Hepatocyte (in vitro differentiated cells): ENCODE data around the gene LRRC71. TPM values are rescaled to one million over a fixed set of nuclear protein-coding genes. Genes with fewer than 3 reads are reported as not detected.

Source experiments
- DNase-seq: peaks from one replicate; pipeline ENCODE4 v3.0.0-alpha.2; 2016; ENCODE audit warnings: low spot score
- H2AFZ ChIP-seq: fragments of 200-600 bp; sonication (generic); 2 replicates; pipeline ENCODE4 v1.6.0; 2016; ENCODE audit warnings: antibody characterized with exemption, mild to moderate bottlenecking
- H3K27ac ChIP-seq: fragments of 200-600 bp; sonication (generic); 2 replicates; pipeline ENCODE4 v1.5.1; 2016; ENCODE audit warnings: mild to moderate bottlenecking
- H3K27me3 ChIP-seq: fragments of 200-600 bp; sonication (generic); 2 replicates; pipeline ENCODE4 v1.6.1; 2016
- H3K36me3 ChIP-seq: fragments of 200-600 bp; sonication (generic); replicated peaks from 2 replicates; pipeline ENCODE4 v1.5.1; 2016; ENCODE audit warnings: low read depth; ENCODE audit not compliant: insufficient read depth
- H3K4me1 ChIP-seq: fragments of 200-600 bp; sonication (generic); 2 replicates; pipeline ENCODE4 v1.5.1; 2016; ENCODE audit warnings: mild to moderate bottlenecking, moderate library complexity; ENCODE audit not compliant: insufficient read depth
- H3K4me2 ChIP-seq: fragments of 200-600 bp; sonication (generic); 2 replicates; pipeline ENCODE4 v1.6.0; 2016
- H3K4me3 ChIP-seq: fragments of 200-600 bp; sonication (generic); 2 replicates; pipeline ENCODE4 v1.5.1; 2016; ENCODE audit warnings: mild to moderate bottlenecking
- H3K79me2 ChIP-seq: fragments of 200-600 bp; sonication (generic); 2 replicates; pipeline ENCODE4 v1.6.0; 2017; ENCODE audit warnings: mild to moderate bottlenecking
- H3K9me2 ChIP-seq: fragments of 200-600 bp; sonication (generic); replicated peaks from 2 replicates; pipeline ENCODE4 v1.6.0; 2017; ENCODE audit warnings: mild to moderate bottlenecking; ENCODE audit not compliant: insufficient read depth
- H3K9me3 ChIP-seq: fragments of 200-600 bp; sonication (generic); 2 replicates; pipeline ENCODE4 v1.5.1; 2016; ENCODE audit warnings: low read depth, mild to moderate bottlenecking
- H4K20me1 ChIP-seq: fragments of 200-600 bp; sonication (generic); 2 replicates; pipeline ENCODE4 v1.6.0; 2016; ENCODE audit warnings: mild to moderate bottlenecking; ENCODE audit not compliant: insufficient read depth, poor library complexity, severe bottlenecking
- EZH2 ChIP-seq: fragments of 200-600 bp; sonication (generic); IDR thresholded peaks from 2 replicates; pipeline ENCODE4 v1.6.1; 2016; ENCODE audit warnings: antibody characterized with exemption, mild to moderate bottlenecking, borderline replicate concordance
- EZH2phosphoT487 ChIP-seq: fragments of 200-600 bp; sonication (generic); IDR thresholded peaks from one replicate; pipeline ENCODE4 v1.6.1; 2018; ENCODE audit warnings: antibody characterized with exemption, mild to moderate bottlenecking, low read depth, moderate library complexity; ENCODE audit not compliant: unreplicated experiment, severe bottlenecking
- WGBS: methylation state at CpG from one replicate; pipeline ENCODE4 v1.1.6; 2016; ENCODE audit warnings: low lambda C conversion rate; ENCODE audit errors: missing lambda C conversion rate; 5-methylcytosine and 5-hydroxymethylcytosine counted together
- polyA plus RNA-seq: library from polyadenylated mRNA; unstranded; fragments of >200 nt; fragmentation: Nextera tagmentation; extraction: Ambion mirVana; gene quantifications from 2 replicates; pipeline ENCODE4 v1.2.1, GENCODE V29; 2016
- total RNA-seq: library from RNA; depleted of rRNA; stranded (reverse); fragments of >200 nt; gene quantifications from 2 replicates; pipeline ENCODE4 v1.2.3, GENCODE V29; 2014
- TF ChIP-seq, protein P1 (sequence below): fragments of 200-600 bp; sonication (generic); IDR thresholded peaks from 2 replicates; pipeline ENCODE4 v1.5.1; 2016; ENCODE audit warnings: antibody characterized with exemption, mild to moderate bottlenecking; ENCODE audit not compliant: poor library complexity

LRRC71 gene
- total and polyA plus RNA-seq, 2 experiments from 2014 or later = not detected

DNA sequence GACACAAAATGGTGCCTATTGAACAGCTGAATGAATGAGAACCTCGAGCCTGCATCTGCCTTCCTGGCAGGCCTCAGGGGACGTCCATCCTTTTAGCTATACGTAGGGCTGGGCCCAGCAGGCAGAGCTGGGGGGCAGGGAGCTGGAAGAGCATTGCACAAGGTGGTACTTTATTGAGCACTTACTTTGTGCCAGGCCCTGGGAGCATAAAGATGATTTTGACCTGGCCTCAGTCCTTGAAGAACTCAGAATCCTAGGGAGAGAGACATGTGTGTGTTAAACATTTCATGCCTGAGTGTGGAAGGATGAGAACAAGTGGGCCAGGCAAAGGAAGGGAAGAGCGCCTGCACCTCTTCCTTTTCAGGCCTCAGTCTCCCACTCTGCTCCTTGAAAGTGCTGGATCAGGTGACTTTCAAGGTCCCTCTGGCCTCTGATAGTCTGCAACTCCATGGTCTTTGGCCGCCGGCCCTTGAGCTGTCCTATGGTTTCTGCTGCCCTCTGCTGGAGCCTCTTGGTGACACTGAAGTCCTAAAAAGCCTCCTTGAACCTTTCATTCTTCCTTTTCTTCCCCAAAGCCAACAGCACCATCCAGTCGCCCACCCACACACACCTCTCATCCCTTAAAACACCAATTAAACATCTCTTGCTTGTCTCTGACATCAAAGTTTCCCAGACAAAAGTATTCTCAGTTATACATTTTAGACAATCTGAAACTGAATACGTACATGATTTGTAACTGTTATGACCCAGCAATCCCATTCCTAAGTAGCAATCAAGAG, 30.4 kb upstream of the LRRC71 start:
- Histone ChIP-seq H3K4me3 (no peak overlapping the region), H3K27ac (no peak overlapping the region), H3K27me3 (peaks cover 40% of the 10 kb centered on the region), H3K9me2 (no peaks in the 10 kb centered on the region), H2AFZ (no peak overlapping the region), H3K9me3 (no peaks in the 10 kb centered on the region), H3K79me2 (no peaks in the 10 kb centered on the region), H3K36me3 (no peaks in the 10 kb centered on the region), H3K4me2 (no peak overlapping the region), H4K20me1 (no peaks in the 10 kb centered on the region), H3K4me1 (peaks cover 5% of the 10 kb centered on the region)
- WGBS = 51% methylated on average over 8 of the region's 8 CpGs
- peak; percentile 92 for DNase-seq
- TF ChIP-seq, protein P1, sequence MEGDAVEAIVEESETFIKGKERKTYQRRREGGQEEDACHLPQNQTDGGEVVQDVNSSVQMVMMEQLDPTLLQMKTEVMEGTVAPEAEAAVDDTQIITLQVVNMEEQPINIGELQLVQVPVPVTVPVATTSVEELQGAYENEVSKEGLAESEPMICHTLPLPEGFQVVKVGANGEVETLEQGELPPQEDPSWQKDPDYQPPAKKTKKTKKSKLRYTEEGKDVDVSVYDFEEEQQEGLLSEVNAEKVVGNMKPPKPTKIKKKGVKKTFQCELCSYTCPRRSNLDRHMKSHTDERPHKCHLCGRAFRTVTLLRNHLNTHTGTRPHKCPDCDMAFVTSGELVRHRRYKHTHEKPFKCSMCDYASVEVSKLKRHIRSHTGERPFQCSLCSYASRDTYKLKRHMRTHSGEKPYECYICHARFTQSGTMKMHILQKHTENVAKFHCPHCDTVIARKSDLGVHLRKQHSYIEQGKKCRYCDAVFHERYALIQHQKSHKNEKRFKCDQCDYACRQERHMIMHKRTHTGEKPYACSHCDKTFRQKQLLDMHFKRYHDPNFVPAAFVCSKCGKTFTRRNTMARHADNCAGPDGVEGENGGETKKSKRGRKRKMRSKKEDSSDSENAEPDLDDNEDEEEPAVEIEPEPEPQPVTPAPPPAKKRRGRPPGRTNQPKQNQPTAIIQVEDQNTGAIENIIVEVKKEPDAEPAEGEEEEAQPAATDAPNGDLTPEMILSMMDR = peak; percentile 87
- no peak for TF ChIP-seq EZH2phosphoT487

DNA sequence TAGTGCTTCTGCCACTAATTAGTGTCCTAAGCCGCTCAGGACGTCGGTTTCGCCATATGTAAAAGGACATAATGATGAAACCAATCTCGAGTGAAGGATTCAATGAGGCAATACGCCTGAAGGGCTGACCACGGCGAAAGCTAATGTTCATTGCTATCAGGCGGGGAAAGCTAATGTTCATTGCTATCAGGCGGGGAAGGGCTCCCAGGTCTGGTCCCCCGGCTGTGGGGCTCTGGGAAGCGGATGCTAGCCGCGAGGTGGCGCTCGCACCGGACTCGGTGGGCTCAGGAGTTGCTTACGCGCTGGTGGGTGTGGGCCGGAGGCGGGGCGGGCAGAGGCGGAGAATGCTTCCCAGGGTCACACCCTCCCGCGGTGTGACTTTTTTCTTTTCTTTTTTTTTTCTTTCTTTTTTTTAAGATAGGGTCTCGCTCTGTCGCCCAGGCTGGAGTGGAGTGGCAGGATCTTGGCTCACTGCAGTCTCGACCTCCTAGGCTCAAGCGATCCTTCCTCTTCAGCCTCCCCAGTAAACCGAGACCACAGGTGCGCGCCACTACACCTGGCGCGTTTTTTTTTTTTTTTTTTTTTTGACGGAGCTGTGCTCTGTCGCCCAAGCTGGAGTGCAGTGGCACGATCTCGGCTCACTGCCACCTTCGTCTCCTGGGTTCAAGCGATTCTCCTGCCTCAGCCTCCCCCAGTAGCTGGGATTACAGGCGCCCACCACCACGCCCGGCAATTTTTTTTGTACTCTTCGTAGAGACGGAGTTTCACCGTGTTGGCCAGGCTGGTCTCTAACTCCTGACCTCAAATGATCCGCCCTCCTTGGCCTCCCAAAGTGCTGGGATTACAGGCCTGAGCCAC, 28.0 kb upstream of the LRRC71 start:
- Histone ChIP-seq H3K4me1 (peaks cover 5% of the 10 kb centered on the region), H3K4me2 (peak overlapping the region; percentile 84), H3K9me3 (no peaks in the 10 kb centered on the region), H3K27me3 (peaks cover 29% of the 10 kb centered on the region), H3K4me3 (no peak overlapping the region), H4K20me1 (no peaks in the 10 kb centered on the region), H2AFZ (peak overlapping the region; percentile 33), H3K79me2 (no peaks in the 10 kb centered on the region), H3K27ac (no peak overlapping the region), H3K36me3 (no peaks in the 10 kb centered on the region), H3K9me2 (no peaks in the 10 kb centered on the region)
- no peak for TF ChIP-seq EZH2phosphoT487
- TF ChIP-seq, protein P1 = peak; percentile 96
- TF ChIP-seq EZH2 = no peak
- DNase-seq = peak; percentile 95
- WGBS = 7% methylated on average over 43 of the region's 48 CpGs

DNA sequence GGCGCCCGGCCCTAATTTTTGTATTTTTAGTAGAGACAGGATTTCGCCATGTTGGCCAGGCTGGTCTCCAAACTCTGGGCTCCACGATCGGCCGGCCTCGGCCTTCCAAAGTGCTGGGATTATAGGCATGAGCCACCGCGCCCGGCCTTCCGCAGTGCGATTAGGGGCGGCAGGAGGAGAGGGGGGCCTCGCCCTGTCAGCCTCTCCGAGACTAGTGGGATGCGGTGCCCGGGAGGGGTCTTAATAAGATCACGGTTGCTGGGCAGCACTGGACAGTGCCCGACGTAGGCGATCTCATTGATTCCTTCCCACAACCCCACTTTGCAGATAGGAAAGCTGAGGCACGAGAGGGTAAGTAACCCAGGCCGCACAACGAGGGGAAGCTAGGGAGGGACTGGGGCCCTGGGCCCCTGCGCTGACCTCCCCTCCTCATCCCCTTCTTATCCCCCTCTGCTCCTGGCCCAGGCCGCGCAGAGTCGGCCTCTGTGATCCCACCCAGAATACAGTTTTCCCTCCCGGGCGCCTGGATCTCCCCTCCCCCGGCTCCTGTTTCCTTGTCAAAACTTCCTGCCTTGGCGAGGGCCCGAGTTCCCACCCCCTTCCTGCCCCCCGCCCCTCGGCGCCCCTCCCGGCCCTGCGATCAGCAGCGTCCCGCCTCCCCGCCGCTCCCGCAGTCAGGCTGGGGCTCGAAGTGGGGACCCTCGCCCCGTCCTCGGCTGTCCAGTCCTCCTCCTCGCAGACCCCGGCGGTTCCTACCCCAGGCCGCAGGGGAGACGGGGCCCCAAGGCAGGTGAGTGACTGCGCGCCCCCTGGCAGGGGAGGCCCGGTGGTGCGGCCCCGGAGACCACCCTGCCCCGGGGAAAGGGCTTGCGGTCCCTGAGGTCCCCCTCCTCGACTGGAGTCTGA, 27.1 kb upstream of the LRRC71 start, which contains the start of gene PEAR1:
PEAR1 (plus strand) TSS at position 671 of the 906 bp plus-strand sequence. CDS start 10,209 bp downstream, outside the sequence.
- TF ChIP-seq EZH2 = peak; percentile 62
- TF ChIP-seq, protein P1 = peak; percentile 7
- no peak for TF ChIP-seq EZH2phosphoT487
- no peaks in the 10 kb centered on the region for H3K9me3 ChIP-seq
- no peaks in the 10 kb centered on the region for H4K20me1 ChIP-seq
- H3K4me1 ChIP-seq = peaks cover 5% of the 10 kb centered on the region
- no peaks in the 10 kb centered on the region for H3K9me2 ChIP-seq
- H3K79me2 ChIP-seq = no peaks in the 10 kb centered on the region
- no peak within 1 kb of the TSS for H3K4me3 ChIP-seq
- WGBS = 12% methylated on average over 40 of the region's 60 CpGs
- no peaks in the 10 kb centered on the region for H3K36me3 ChIP-seq
- peak; percentile 47 for DNase-seq
- H3K27me3 ChIP-seq = peaks cover 24% of the 10 kb centered on the region
- peak within 1 kb of the TSS; percentile 84 for H3K4me2 ChIP-seq
- H3K27ac ChIP-seq = peak within 1 kb of the TSS; percentile 76
- no peak within 1 kb of the TSS for H2AFZ ChIP-seq
